Measurements from ENCODE around the gene LRRC72.

DNA sequence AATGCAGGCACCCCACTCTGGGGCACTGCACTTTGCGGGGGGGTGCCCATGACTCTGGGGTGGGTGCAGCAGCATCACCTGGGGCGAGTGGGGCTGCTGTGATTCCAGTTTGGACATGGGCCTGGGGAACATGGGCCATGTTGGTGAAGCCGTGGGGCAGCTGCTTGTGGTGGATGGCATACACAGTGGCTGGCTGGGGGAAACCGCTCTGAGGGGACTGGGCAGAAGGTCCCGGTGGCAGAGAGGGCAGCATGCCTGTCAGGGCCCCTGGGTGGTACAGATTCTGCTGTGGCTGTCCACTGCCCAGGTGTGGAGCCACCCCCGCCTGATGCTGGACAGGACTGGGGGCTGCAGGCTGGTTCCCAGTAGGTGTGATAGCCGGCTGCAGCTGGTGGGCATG lies 57.2 kb downstream of the LRRC72 start:
- TF ChIP-seq, protein P1, sequence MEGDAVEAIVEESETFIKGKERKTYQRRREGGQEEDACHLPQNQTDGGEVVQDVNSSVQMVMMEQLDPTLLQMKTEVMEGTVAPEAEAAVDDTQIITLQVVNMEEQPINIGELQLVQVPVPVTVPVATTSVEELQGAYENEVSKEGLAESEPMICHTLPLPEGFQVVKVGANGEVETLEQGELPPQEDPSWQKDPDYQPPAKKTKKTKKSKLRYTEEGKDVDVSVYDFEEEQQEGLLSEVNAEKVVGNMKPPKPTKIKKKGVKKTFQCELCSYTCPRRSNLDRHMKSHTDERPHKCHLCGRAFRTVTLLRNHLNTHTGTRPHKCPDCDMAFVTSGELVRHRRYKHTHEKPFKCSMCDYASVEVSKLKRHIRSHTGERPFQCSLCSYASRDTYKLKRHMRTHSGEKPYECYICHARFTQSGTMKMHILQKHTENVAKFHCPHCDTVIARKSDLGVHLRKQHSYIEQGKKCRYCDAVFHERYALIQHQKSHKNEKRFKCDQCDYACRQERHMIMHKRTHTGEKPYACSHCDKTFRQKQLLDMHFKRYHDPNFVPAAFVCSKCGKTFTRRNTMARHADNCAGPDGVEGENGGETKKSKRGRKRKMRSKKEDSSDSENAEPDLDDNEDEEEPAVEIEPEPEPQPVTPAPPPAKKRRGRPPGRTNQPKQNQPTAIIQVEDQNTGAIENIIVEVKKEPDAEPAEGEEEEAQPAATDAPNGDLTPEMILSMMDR (IDR thresholded peaks at IDR 0.05 in 2 of 3, conservative IDR thresholded peaks at IDR 0.05 in 1 of 3; ENCODE audit: control insufficient read depth in 2 of 3, extremely low read depth in 1 of 3, insufficient read depth in 1 of 3, low read depth in 3 of 3, low read length in 3 of 3): no peak
- no peak for TF ChIP-seq TARDBP (IDR thresholded peaks at IDR 0.05; ENCODE audit: borderline replicate concordance)
- TF ChIP-seq, protein P2, sequence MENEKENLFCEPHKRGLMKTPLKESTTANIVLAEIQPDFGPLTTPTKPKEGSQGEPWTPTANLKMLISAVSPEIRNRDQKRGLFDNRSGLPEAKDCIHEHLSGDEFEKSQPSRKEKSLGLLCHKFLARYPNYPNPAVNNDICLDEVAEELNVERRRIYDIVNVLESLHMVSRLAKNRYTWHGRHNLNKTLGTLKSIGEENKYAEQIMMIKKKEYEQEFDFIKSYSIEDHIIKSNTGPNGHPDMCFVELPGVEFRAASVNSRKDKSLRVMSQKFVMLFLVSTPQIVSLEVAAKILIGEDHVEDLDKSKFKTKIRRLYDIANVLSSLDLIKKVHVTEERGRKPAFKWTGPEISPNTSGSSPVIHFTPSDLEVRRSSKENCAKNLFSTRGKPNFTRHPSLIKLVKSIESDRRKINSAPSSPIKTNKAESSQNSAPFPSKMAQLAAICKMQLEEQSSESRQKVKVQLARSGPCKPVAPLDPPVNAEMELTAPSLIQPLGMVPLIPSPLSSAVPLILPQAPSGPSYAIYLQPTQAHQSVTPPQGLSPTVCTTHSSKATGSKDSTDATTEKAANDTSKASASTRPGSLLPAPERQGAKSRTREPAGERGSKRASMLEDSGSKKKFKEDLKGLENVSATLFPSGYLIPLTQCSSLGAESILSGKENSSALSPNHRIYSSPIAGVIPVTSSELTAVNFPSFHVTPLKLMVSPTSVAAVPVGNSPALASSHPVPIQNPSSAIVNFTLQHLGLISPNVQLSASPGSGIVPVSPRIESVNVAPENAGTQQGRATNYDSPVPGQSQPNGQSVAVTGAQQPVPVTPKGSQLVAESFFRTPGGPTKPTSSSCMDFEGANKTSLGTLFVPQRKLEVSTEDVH (IDR thresholded peaks at IDR 0.05; ENCODE audit: low read depth, partially characterized antibody): no peak
- TF ChIP-seq ZNF274 (IDR thresholded peaks at IDR 0.05; ENCODE audit: insufficient read depth, insufficient read length): no peak
- TF ChIP-seq RFX5 (IDR thresholded peaks at IDR 0.05; ENCODE audit: low read depth, low read length): no peak
- TF ChIP-seq, protein P3, sequence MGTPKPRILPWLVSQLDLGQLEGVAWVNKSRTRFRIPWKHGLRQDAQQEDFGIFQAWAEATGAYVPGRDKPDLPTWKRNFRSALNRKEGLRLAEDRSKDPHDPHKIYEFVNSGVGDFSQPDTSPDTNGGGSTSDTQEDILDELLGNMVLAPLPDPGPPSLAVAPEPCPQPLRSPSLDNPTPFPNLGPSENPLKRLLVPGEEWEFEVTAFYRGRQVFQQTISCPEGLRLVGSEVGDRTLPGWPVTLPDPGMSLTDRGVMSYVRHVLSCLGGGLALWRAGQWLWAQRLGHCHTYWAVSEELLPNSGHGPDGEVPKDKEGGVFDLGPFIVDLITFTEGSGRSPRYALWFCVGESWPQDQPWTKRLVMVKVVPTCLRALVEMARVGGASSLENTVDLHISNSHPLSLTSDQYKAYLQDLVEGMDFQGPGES (IDR thresholded peaks at IDR 0.05): no peak
- TF ChIP-seq TAF1 (IDR thresholded peaks at IDR 0.05; ENCODE audit: borderline replicate concordance, low read depth, low read length): no peak
- no peak for TF ChIP-seq GATAD2B (conservative IDR thresholded peaks at IDR 0.05; ENCODE audit: low read depth)
- no peak for TF ChIP-seq MXI1 (IDR thresholded peaks at IDR 0.05; ENCODE audit: low read depth, low read length)
- TF ChIP-seq EGR1 (IDR thresholded peaks at IDR 0.05; ENCODE audit: borderline replicate concordance in 1 of 2, low read depth in 2 of 2, low read length in 2 of 2): no peak
- no peak for TF ChIP-seq ESRRA (IDR thresholded peaks at IDR 0.05; ENCODE audit: low read length)
